ENCODE measurements around the gene CT55.
"Not testable (repeated sequence)": the region's sequence is repeated elsewhere in the genome, so short reads cannot be mapped to it uniquely, and the experiment has no call there.

Gene CT55

GRCh38 chrX:135191838-135192237, 20.6 kb upstream of the CT55 start:
- Mint-ChIP-seq H3K9me3 (peaks cover 14% of the 10 kb centered on the region), H3K36me3 (ENCODE audit: low read depth) (no peaks in the 10 kb centered on the region), H3K4me3 (no peak overlapping the region), H3K27me3 (ENCODE audit: low read depth) (peaks cover 3% of the 10 kb centered on the region), H3K4me1 (no peaks in the 10 kb centered on the region), H3K27ac (no peak overlapping the region)
- no peak for TF ChIP-seq CTCF (IDR thresholded peaks at IDR 0.05; ENCODE audit: unreplicated experiment in 3 of 3)

GRCh38 chrX:135185795-135186443, 14.7 kb upstream of the CT55 start:
- Mint-ChIP-seq H3K27me3 (ENCODE audit: low read depth) (no peaks in the 10 kb centered on the region), H3K9me3 (peaks cover 6% of the 10 kb centered on the region)

GRCh38 chrX:135178636-135179035, 7.4 kb upstream of the CT55 start:
- no peaks in the 10 kb centered on the region for H3K27me3 Mint-ChIP-seq (ENCODE audit: low read depth)
- H3K27ac Mint-ChIP-seq: no peak overlapping the region
- no peaks in the 10 kb centered on the region for H3K36me3 Mint-ChIP-seq (ENCODE audit: low read depth)
- no peak overlapping the region for H3K4me3 Mint-ChIP-seq
- peaks cover 19% of the 10 kb centered on the region for H3K4me1 Mint-ChIP-seq
- H3K9me3 Mint-ChIP-seq: peaks cover 13% of the 10 kb centered on the region
- TF ChIP-seq CTCF (IDR thresholded peaks at IDR 0.05; ENCODE audit: unreplicated experiment in 3 of 3): no peak

More at GRCh38 chrX:135185795-135186443, 14.7 kb upstream of the CT55 start:
- peak; percentile 39 to 48 (median 42) for TF ChIP-seq CTCF (IDR thresholded peaks at IDR 0.05; ENCODE audit: unreplicated experiment in 3 of 3)
- H3K4me1 Mint-ChIP-seq: peaks cover 16% of the 10 kb centered on the region
- H3K27ac Mint-ChIP-seq: no peak overlapping the region
- H3K36me3 Mint-ChIP-seq (ENCODE audit: low read depth): no peaks in the 10 kb centered on the region
- H3K4me3 Mint-ChIP-seq: no peak overlapping the region

DNA sequence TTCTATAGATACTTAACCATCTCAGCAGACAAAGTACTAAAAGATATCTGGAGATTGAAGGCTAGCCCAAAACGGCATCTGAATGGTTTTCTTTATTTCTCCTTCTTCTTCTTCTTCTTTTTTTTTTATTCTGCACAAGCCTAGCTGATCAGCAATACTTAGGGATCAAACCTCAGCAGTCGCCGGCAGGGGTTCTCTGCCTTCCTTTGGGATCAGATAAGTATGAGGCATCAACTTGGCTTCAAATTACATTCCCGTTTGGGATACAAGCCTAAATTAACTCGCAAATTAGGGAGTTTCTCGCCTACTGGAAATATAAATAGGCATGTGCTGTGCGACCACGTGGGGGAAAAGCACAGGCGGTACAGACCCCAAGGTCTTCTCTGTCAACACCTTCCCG, 730 bp downstream of the CT55 start:
- no peak overlapping the region for H3K27ac Mint-ChIP-seq
- no peak overlapping the region for H3K4me3 Mint-ChIP-seq
- no peaks in the 10 kb centered on the region for H3K36me3 Mint-ChIP-seq (ENCODE audit: low read depth)
- TF ChIP-seq CTCF (IDR thresholded peaks at IDR 0.05; ENCODE audit: unreplicated experiment in 3 of 3): no peak
- no peaks in the 10 kb centered on the region for H3K27me3 Mint-ChIP-seq (ENCODE audit: low read depth)
- peaks cover 5% of the 10 kb centered on the region for H3K4me1 Mint-ChIP-seq
- peaks cover 26% of the 10 kb centered on the region for H3K9me3 Mint-ChIP-seq

DNA sequence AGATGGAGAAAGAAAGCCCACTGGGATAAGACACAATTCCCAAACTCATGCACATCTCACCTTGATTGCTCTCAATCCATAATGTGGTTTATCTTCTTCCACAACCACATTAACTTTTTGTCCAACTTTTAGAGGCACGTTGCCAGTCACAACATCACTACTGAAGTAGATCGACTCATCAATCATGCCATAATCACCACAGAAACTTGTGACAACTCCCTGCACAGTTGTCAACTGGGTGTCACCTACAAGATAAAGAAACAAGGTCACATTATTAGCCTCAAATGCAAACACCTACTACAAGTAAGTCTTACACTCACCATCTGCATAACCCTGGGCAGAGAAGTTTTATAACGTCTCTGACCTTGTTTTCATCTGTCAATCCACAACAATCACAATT, 1.7 kb downstream of the CT55 start:
- not testable (repeated sequence) for H3K27ac Mint-ChIP-seq; H3K36me3 Mint-ChIP-seq (ENCODE audit: low read depth); H3K4me3 Mint-ChIP-seq; H3K4me1 Mint-ChIP-seq; H3K27me3 Mint-ChIP-seq (ENCODE audit: low read depth)
- peaks cover 26% of the 10 kb centered on the region for H3K9me3 Mint-ChIP-seq

GRCh38 chrX:135168486-135168885, 2.7 kb downstream of the CT55 start:
- no peak for TF ChIP-seq CTCF (IDR thresholded peaks at IDR 0.05; ENCODE audit: unreplicated experiment in 3 of 3)
- no peaks in the 10 kb centered on the region for H3K27me3 Mint-ChIP-seq (ENCODE audit: low read depth)
- H3K4me3 Mint-ChIP-seq: no peak overlapping the region
- H3K9me3 Mint-ChIP-seq: peaks cover 21% of the 10 kb centered on the region
- H3K4me1 Mint-ChIP-seq: no peaks in the 10 kb centered on the region
- no peak overlapping the region for H3K27ac Mint-ChIP-seq
- no peaks in the 10 kb centered on the region for H3K36me3 Mint-ChIP-seq (ENCODE audit: low read depth)

GRCh38 chrX:135154688-135155087, 16.5 kb downstream of the CT55 start:
- H3K27ac Mint-ChIP-seq; H3K9me3 Mint-ChIP-seq; H3K36me3 Mint-ChIP-seq (ENCODE audit: low read depth); H3K4me1 Mint-ChIP-seq; H3K27me3 Mint-ChIP-seq (ENCODE audit: low read depth); H3K4me3 Mint-ChIP-seq: not testable (repeated sequence)

DNA sequence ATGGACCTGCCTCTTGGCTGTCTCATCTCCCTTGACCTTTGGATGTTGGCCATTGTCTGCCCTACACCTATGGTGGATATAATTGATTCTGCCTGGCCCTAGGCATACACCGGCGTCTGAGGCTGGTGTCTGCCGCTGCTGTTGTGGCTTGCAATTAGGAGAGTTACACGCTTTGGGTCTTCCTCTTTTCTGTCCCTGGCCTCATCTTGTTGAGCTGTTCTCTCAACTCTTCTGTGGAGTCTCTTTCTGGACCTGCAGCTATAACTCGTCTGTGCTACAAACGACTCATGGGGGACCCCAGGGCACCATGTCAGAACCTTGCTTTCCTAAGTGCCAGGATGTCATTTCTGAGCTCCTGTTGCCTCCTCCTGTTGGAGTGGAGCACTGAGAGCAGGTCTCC, 45.1 kb downstream of the CT55 start:
- not testable (repeated sequence) for H3K36me3 Mint-ChIP-seq (ENCODE audit: low read depth); H3K27ac Mint-ChIP-seq; H3K4me3 Mint-ChIP-seq; H3K27me3 Mint-ChIP-seq (ENCODE audit: low read depth); H3K9me3 Mint-ChIP-seq; H3K4me1 Mint-ChIP-seq

DNA sequence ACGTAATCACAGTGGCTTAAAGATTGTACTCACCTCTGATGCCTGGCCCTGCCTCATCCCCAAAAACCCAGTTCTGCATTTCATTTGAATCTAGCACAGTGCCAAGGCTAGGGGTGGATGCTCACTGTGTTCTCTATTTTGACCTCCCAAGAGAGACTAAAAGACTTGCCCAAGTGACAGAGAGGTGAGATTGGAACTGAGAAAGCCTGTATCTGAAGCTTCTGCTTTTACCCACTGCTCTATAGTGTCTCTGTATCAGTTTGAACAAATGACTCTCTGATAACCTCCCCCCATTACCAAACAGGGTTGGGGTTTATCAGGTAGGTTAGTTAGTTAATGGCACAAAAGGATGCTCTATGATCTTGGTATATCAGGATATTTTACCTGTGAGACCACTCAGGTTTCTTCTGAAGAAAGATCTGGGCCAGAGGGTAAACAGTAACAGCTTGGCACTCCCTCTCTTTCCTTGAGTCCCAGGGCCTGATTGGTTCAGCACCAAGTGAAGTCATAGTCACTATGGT, 51.1 kb downstream of the CT55 start, which contains the start of gene ETDB:
Gene ETDB (minus strand): TSS at position 471 of the 521 bp plus-strand sequence. CDS start 1,265 bp downstream, outside the sequence.
- not testable (repeated sequence) for H3K9me3 Mint-ChIP-seq; H3K27ac Mint-ChIP-seq; H3K27me3 Mint-ChIP-seq (ENCODE audit: low read depth); H3K4me3 Mint-ChIP-seq; H3K4me1 Mint-ChIP-seq; H3K36me3 Mint-ChIP-seq (ENCODE audit: low read depth)

- not testable (repeated sequence) for H3K9me3 Mint-ChIP-seq; H3K36me3 Mint-ChIP-seq (ENCODE audit: low read depth); H3K27me3 Mint-ChIP-seq (ENCODE audit: low read depth); H3K27ac Mint-ChIP-seq; H3K4me3 Mint-ChIP-seq; H3K4me1 Mint-ChIP-seq
Observed at GRCh38 chrX:135116064-135116463, 55.1 kb downstream of the CT55 start.
